Parathyroid adenoma (tissue), 2 donors: ENCODE data around the gene FYN.
A peak's percentile ranks its signal among the peaks of the same experiment; 100 is the strongest.

ENCODE experiments used
- H2AFZ ChIP-seq: fragments of 300-600 bp; sonication (generic); one replicate; pipeline ENCODE4 v1.7.0; 2017; ENCODE audit warnings: antibody characterized with exemption, mild to moderate bottlenecking
- H3K27ac ChIP-seq: fragments of 300-600 bp; sonication (generic); one replicate; pipeline ENCODE4 v1.7.0; 2017
- H3K27me3 ChIP-seq: fragments of 300-600 bp; sonication (generic); one replicate; pipeline ENCODE4 v1.7.0; 2017; ENCODE audit warnings: low read length; ENCODE audit not compliant: control insufficient read depth, insufficient read depth
- H3K36me3 ChIP-seq: fragments of 300-600 bp; sonication (generic); one replicate; pipeline ENCODE4 v1.7.0; 2017; ENCODE audit warnings: low read length; ENCODE audit not compliant: control insufficient read depth, insufficient read depth
- H3K4me1 ChIP-seq: fragments of 300-600 bp; sonication (generic); one replicate; pipeline ENCODE4 v1.7.0; 2017; ENCODE audit warnings: control low read depth
- H3K4me2 ChIP-seq: fragments of 300-600 bp; sonication (generic); one replicate; pipeline ENCODE4 v1.7.0; 2017; ENCODE audit warnings: low read length
- H3K4me3 ChIP-seq: fragments of 300-600 bp; sonication (generic); one replicate; pipeline ENCODE4 v1.7.0; 2017; ENCODE audit warnings: low read depth, low read length
- H3K79me2 ChIP-seq: fragments of 300-600 bp; sonication (generic); one replicate; pipeline ENCODE4 v1.7.0; 2017; ENCODE audit warnings: control low read depth
- H3K9ac ChIP-seq: fragments of 300-600 bp; sonication (generic); one replicate; pipeline ENCODE4 v1.7.0; 2017; ENCODE audit warnings: mild to moderate bottlenecking
- H3K9me3 ChIP-seq: fragments of 300-600 bp; sonication (generic); one replicate; pipeline ENCODE4 v1.7.0; 2017; ENCODE audit warnings: low read length; ENCODE audit not compliant: control insufficient read depth
- CTCF ChIP-seq: fragments of 300-600 bp; sonication (generic); IDR thresholded peaks from one replicate; pipeline ENCODE4 v1.7.0; 2017; ENCODE audit warnings: antibody characterized with exemption, mild to moderate bottlenecking
- donor health status: primary hyperparathyroidism.

FYN gene

GRCh38 chr6:111874025-111874415 lies 768 bp upstream of the FYN start:
- H2AFZ ChIP-seq, result peak overlapping the region; percentile 84
- no peak for TF ChIP-seq CTCF
- H3K27ac ChIP-seq, result peak overlapping the region; percentile 37
- H3K4me1 ChIP-seq, result peaks cover 3% of the 10 kb centered on the region
- peaks cover 14% of the 10 kb centered on the region for H3K79me2 ChIP-seq
- peak overlapping the region; percentile 93 for H3K4me2 ChIP-seq
- H3K9ac ChIP-seq, result no peak overlapping the region
- no peaks in the 10 kb centered on the region for H3K9me3 ChIP-seq
- no peaks in the 10 kb centered on the region for H3K27me3 ChIP-seq
- H3K36me3 ChIP-seq, result no peaks in the 10 kb centered on the region
- H3K4me3 ChIP-seq, result peak overlapping the region; percentile 75

GRCh38 chr6:111872401-111873177 lies 663 bp downstream of the FYN start:
- H3K9me3 ChIP-seq, result no peaks in the 10 kb centered on the region
- H3K27me3 ChIP-seq, result no peaks in the 10 kb centered on the region

GRCh38 chr6:111871725-111872400 lies 1.4 kb downstream of the FYN start:
- peak overlapping the region; percentile 0 for H3K27ac ChIP-seq
- H3K9me3 ChIP-seq, result no peaks in the 10 kb centered on the region
- no peaks in the 10 kb centered on the region for H3K36me3 ChIP-seq
- no peak for TF ChIP-seq CTCF
- H3K79me2 ChIP-seq, result peaks cover 29% of the 10 kb centered on the region
- no peak overlapping the region for H3K9ac ChIP-seq
- H3K4me1 ChIP-seq, result peaks cover 3% of the 10 kb centered on the region
- no peaks in the 10 kb centered on the region for H3K27me3 ChIP-seq
- H3K4me2 ChIP-seq, result no peak overlapping the region
- H3K4me3 ChIP-seq, result peak overlapping the region; percentile 22
- peak overlapping the region; percentile 77 for H2AFZ ChIP-seq

More at GRCh38 chr6:111872401-111873177, 663 bp downstream of the FYN start:
- TF ChIP-seq CTCF, result no peak
- H3K36me3 ChIP-seq, result no peaks in the 10 kb centered on the region
- no peak overlapping the region for H3K9ac ChIP-seq
- peaks cover 26% of the 10 kb centered on the region for H3K79me2 ChIP-seq
- no peak overlapping the region for H3K4me2 ChIP-seq
- H3K4me3 ChIP-seq, result no peak overlapping the region
- no peak overlapping the region for H3K27ac ChIP-seq
- peaks cover 3% of the 10 kb centered on the region for H3K4me1 ChIP-seq
- peak overlapping the region; percentile 77 for H2AFZ ChIP-seq

- Histone ChIP-seq H3K79me2 (peaks cover 35% of the 10 kb centered on the region), H3K27ac (no peak overlapping the region), H3K9me3 (no peaks in the 10 kb centered on the region), H3K36me3 (no peaks in the 10 kb centered on the region), H3K4me2 (peak overlapping the region; percentile 11), H3K9ac (no peak overlapping the region), H3K4me1 (peaks cover 3% of the 10 kb centered on the region), H3K4me3 (peak overlapping the region; percentile 22), H3K27me3 (no peaks in the 10 kb centered on the region), H2AFZ (no peak overlapping the region)
- TF ChIP-seq CTCF, result no peak
These were observed 2.0 kb downstream of the FYN start for GRCh38 chr6:111871207-111871606.
